HG03565 (cell line): ENCODE measurements around the gene NEGR1.

Experiments
- ATAC-seq: cut with Tn5 transposase; IDR thresholded peaks from one replicate; pipeline ENCODE4 v1.9.1; 2021; ENCODE audit warnings: mild to moderate bottlenecking, moderate library complexity; ENCODE audit not compliant: unreplicated experiment

Gene NEGR1

DNA sequence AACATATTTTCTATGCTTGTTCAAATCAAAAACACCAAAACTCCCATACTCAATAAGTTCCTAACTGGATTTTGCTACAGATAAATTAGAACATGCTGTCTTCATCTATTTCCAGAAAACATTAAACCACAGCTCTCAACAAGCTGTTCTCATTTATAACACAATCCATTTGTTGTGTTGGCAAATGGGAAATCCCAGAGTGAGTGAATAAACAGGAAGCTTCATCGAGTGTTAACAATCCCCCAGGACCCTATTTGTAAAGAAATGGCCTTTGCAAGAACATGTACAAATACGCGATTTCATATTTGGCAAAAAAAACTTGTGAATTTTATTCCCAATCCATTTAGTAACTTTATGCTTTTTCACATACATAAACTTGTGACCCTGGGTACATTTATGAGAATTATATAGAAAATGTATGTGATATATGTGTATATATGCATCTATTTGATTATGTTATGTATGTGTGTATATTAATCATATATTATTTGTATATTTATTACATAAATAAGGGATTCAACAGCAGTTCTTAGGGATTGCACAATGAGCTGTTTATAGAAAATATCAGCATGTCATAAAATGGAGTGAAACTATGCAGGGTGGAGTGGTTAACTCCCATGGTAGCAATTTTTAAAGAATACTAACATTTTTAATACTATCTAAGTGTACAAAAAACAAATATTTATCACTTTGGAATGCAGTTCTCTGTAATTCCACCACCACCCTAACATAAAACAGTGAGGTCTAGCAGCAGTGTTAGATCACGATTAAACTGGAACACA is 160.0 kb downstream of the NEGR1 start:
- no peak for ATAC-seq

DNA sequence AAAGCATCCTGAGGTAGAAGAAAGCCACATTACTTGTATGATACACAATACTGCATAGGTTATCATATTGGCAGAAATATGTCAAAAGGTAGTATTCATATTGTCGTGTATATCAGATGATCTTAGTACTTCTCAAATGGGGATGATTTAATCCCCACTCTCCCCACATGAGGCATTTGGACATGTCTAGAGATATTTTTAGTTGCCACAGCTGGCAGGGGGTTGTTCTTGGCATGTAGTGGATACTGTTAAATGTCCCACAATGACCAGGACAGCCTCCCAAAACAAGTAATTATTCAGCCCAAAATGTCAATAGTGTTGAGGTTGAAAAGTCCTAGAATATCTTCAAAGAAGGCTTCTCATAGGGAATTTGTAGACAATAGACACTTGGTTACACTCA is 162.8 kb downstream of the NEGR1 start:
- ATAC-seq = no peak

DNA sequence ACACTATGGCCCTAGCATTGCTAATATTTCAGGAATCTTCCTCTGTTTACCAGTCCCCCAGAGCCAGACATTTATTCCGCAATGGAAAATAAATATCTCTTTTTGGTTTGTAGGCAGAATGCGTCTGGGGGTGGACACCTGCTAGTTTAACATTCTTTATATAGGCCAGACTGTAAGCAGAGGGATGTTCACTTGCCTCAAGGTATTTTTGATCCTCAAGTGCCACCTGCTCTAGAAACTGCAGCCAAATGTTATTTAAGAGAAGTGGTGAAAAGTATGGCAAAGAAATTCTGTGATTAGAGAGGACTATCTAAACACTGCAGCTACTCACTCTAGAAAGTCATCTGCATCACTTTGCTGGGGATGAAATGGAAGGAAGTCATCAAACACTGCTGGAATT is 164.7 kb downstream of the NEGR1 start:
- no peak for ATAC-seq

DNA sequence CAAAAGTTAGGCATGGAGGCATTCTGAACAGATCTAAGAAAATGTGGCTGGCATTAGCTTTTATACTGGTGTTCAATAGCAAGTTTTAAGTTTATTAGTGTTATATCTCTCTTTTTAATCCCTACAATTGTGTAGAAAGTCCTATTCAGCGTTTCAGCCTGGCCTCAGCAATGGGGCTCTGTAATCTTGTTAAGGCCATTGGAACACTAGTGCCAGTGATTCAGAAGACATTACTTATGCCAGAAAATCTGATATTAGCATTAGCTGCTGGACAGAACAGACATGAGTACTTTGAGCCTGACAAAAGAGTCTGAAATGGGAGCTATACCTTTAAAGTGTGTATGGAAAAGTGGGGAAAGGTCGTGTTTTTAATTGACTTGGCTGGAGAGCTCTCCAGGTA is 167.0 kb downstream of the NEGR1 start:
- no peak for ATAC-seq

DNA sequence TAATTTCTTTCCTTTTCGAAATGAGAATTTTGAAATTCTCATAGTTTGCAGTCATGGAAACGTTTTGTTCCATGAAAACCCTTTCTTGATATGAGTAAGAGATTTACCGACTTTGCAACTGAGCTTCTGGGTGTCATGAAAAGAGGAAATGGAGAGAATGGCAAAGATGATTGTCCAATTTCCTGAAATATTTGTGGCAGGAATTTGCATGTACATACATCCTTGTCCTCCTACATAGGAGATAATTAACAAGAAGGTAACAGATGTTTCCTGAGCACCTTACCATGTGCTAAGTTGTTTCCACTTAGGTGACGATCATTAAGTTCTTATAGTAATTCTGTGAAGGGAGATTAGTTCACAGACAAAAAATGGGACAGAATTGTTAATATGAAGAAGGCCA is 170.7 kb downstream of the NEGR1 start:
- ATAC-seq = no peak

DNA sequence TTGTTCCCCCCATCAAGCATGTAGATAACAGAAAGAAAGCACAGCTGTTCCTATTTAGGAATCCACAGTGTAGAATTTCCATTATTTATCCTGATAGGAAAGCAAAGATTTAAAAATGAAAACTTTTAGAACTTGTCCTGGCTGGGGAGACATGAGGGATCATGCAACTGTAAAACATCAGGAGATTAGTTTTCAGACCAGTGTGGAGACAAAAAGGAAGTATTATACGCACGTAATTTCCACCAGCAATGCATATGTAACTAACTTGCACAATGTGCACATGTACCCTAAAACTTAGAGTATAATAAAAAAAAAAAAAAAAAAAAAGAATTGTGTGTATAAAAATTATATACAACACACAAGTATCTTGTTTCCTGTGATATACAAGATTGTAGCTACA is 172.4 kb downstream of the NEGR1 start:
- ATAC-seq = no peak

DNA sequence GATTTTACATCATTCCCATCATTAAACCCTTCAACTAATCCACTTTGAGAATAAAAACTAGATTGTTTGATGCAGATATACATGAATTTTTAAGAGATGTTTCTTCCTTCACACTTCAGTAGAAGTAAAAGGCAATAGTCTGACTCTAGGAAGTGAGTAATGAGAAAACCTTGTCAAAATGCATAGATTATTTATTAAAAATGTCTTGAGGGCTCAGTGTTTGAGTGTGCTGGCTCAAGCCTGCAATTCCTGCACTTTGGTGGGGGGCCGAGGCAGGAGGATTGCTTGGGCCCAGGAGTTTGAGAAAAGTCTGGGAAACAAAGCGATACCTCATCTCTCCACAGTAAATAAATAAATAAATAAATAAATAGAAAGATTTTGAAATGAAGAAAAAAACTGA is 177.1 kb downstream of the NEGR1 start:
- ATAC-seq = no peak

DNA sequence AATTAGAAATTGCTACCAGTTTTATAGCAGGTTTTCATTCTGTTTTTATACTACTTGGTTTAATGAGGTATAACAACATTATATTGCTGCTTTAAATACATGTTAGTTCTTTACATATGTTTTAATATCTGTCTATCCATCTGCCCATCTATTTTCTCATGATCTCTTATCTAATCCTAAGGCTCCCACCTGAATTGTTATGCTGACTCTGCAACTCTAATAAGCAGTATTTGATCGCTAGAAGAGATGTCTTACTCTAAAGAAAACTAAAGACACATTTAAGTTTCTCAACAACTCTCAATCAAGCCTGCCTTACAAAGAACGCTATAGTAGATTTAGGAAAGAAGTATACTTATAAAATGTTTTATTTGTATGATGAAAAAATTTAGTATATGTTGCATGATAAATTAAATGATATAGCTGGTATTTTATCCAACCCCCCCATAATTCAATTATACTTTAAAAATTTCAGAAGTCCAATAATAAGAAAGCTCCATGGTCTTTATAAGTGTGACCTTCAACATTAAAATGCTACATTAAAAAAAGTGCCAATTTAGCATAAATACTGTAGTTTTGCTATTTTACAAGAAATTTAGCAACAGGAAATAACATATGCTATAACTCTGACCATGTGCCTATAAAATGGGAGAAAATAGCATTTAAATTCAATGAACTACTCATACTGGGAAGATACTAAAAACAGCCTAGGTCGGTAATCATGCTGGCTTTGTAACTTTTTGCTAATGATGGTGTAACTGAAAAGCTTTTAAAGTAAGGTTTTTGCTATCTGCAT is 180.3 kb downstream of the NEGR1 start:
- no peak for ATAC-seq

DNA sequence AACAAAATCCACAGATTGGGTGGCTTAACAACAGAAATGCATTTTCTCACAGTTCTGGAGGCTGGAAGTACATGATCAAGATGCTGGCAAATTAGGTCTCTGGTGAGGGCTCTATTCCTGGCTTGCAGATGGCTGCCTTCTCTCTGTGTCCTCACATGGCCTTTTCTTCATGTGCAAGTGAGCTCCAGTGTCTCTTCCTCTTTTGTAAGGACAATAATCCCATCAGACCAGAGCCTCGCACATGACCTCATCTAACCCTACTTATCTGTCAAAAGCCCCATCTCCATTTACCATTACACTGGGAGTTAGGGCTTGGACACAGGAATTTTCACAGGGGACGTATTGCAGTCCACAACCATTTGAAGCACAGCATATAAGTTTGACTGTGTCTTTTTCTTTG is 181.6 kb downstream of the NEGR1 start:
- no peak for ATAC-seq

DNA sequence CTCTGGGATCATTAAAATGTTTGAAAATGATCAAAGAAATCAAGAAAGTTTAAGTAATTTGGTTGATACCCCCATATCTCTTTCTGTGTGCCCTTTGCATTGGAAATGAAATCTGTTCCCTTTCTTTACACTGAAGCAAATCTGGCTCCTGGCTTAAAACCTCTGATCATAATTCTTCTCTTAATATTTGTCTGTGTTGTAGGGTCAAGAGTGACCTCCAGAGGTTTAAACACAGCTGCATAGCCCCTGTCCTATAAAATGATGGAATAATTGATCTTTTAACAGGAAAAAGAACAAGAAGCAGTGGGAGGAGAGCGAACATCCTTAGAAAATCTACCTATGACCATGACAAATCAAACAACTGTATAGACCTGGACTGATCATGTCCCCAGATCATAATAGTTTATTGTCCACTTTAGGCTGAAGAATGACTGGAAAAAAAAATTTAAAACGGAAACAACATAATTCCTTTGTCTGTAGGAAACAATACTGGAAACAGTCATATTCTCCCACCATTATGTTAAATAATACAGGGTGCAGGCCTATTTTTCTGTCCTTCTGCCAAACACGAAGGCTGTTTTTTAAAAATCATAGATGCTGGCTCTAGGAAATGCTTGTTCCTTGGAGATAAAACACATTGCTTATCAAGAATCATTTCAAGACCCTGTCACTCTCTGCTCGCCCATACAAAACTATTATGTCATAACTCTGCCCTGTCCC is 184.3 kb downstream of the NEGR1 start:
- no peak for ATAC-seq

DNA sequence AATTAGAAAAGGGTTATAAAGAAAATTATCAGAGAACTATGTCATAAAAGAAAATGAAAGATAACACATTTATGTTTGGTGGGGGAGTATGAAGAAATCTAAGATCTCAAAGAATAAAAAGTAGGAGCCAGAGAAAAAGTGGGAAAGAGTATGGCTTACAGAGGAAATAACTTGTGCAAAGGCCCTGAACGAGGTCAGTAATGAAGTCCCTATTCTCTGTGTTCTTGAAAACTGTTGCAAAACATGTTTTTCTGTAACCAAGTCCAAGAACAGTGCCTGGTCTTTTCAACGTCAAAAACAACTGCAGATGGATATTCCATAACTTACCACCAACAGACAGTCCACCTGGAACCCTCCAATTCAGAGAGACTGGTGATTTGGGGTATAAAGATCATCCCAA is 188.1 kb downstream of the NEGR1 start:
- no peak for ATAC-seq

DNA sequence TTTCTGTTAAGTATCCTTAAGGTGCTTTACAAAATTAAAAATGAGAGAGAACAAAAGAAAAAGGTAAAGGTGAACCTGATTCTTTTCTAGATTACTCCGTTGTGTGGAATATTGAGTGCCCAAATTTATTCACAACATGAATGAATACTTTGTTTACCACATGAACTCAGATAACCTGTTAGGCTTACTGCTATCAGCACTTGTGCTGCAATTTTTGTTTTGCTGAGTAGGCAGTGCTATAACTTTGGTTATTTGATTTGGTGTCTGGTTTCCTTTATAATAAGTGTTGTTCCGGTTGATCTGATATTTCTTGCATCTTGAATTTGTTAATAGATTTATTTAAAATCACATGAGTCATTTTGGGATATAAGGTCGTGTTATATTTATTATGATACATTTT is 195.9 kb downstream of the NEGR1 start:
- ATAC-seq = no peak

DNA sequence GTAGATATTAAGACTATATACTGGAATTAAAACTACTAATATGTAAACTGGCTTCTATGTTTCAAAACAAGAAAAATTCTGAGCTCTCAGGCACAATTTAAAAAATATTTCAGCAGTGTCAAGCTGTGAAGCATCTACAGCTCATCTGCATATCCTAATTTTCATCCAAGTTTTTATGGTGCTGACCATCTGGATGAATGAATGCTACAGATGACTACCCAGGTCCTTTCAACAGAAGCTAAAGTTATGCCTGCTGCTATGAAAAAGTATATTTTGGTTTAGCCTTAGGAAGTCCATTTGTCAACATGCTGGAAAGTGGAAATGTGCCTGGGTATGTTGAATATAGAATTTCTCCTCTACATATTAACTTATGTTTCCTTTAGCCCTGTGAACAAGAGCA is 206.9 kb downstream of the NEGR1 start:
- ATAC-seq = no peak

DNA sequence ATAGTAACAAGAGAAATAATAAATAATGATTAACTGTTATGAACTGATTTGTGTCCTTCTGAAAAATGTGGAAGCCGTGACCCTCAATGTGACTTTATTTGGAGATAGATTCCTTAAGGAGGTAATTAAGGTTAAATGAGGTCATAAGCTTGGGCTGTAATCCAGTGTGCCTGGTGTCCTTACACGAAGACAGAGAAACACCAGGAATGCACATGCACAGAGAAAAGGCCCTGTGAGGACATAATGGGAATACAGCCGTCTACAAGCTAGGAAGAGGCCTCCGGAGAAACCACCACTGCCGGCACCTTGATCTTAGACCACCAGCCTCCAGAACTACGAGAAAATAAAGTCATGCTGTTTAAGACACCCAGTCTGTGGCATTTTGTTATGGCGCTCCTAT is 215.9 kb downstream of the NEGR1 start:
- no peak for ATAC-seq

DNA sequence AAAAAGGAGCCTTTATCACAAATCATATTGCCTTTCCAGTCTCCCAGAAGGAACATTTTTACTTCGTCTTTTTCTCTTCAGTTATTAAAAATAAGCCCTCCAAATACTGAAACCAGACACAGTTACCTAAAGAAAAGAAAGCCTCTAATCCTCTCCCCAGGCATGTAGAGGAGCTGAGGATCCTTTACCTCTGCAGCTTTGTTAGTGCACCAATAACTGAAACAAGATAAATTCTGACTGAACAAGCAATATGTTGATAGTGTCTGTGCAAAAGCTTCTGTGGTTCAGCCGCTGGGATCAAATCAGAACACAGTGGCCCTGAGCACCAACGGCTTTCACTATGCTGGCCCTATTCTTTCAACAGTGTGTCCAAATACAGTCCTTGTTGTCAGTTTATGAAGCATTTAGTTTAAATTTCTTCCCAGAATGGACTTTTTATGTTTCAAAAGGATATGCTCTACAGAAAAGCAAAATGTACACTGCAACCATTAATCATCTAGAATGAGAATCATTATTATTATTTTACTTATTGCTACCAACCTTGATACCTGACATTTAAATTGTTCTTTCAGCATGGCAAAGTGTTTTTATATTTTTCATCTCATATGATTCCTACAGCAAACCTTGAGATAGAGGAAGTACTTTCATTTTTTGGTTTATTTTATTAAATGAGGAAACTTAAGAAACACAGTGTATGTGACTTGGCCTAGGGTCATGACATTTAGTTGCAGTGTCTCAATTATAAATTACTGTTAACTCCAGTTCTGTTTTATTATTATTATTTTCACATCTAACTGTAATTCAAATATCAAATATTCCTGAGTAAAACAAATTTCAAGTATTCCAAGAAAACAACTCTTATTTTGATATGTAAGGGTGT is 217.9 kb downstream of the NEGR1 start:
- ATAC-seq = no peak

DNA sequence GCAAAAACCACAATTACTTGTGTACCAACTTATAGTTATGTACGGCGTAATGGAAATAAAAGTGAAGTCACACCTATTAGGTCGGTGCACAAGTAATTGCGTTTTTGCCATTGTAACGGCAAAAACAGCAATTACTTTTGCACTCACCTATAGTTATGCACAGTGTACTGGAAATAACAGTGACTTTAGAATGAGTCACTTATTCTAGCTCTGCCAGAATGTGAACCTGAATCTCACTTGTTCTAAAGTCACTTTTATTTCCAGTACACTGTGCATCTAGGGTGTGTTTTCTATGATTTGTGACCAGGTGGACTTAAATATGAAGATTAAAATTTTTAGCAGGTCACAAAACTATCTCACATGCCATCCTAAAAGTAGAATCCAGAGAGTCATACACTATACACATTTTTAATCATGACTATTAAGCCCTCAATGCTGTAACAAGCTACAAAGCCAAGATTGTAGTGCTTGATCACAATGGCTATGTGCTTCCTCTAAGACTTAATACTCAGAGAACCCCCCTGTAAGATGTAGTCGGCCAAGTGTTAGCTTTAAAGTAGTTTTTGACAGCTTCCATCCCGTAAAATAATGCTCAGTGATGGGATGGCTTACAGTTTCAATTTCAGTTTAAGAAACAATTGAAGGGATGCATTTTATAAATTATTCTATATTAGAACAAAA is 218.8 kb downstream of the NEGR1 start:
- no peak for ATAC-seq

DNA sequence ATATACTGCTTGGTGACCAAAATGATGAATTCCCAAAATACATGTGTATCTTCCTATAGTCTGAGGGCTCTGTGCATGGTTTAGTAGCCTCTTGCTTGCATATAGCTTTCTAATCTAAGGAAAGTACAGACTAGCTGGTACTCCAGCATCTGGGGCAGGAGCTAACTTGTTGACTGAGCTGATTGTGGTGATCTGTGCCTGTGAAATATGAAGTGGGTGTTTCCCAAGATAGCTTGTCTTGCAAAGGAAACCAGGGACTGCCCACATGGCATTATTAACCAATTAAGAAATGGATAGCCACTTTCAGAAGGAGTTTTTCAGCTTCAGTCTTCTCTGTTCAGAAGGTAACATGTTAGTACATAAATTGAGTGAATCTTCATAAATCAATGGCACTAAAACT is 219.8 kb downstream of the NEGR1 start:
- ATAC-seq = no peak

DNA sequence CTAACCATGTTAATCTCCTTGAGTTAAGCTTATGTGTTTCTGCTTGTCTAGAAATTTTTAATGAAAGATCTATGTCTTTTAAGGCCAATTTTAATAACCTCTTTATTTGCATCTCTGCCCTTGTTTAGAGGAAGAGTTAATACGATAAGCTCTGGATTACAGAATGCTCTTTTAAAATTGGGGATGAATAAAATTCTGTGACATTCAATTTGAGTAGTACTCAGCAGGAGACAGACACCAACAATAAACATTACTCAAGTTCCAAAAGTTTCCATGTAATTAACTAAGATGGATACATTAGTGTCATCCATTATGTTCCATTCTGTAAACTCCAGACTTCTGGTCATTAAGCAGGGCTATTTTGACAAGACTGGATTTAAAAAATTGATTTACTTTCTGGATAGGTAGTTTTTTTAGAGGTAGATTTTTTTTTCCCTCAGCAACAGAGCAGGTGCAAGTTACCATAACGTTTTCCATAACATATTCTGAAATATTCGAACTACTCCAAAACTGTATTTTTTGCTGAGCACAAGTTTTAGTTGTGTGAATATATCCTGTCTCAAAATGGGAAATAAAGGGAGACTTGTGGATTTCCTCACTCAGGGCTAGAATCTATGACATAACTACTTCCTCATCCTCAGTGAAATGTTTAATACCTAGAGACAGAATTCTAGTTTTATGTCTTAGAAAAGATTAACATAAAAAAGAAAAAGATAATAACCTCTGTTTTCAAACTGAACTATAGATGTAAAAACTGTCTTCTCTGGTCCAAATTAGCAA is 221.7 kb downstream of the NEGR1 start:
- no peak for ATAC-seq

DNA sequence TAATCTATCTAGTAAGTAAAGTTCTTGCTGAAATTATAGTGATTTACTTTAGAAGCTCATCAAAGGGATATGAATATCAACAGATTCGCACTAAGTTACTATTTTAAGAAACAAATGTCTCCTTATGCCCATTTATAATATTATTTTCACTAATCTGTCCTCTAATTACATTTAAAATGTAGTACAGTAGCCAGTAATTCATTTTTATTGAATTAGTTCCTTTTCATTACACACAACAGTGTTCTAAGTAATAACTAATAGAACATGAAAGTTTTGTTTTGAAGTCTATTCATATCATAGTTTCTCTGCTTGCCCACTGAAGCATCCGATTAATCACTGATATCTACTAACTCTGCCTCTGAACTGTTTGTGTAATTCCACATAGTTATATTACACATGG is 225.8 kb downstream of the NEGR1 start:
- ATAC-seq = no peak

DNA sequence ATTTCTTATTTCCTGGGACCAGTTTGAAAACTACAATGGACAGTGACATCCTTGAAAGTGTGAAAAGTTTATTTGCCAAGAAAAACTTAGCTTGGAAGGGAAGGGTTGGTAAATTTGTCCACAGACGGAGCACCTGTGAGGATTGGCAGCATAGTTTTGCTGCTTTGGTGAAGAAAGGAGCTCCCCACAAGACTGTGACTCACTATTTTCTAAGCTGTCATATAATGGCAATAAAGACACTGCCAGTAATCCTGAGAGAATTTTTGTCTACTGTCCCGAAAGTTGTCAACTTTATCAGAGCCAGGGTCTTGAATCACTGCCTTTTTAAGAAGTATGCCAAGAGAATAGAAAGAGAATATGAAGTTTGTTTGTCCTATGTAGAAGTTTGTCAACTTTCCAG is 230.8 kb downstream of the NEGR1 start:
- ATAC-seq = no peak
